GM10266 (cell line): ENCODE measurements around the gene EGR1.
"Not testable (repeated sequence)": the region's sequence is repeated elsewhere in the genome, so short reads cannot be mapped to it uniquely, and the experiment has no call there.

Source experiments
- DNase-seq: peaks from one replicate; pipeline ENCODE4 v3.0.0; 2012; ENCODE audit errors: extremely low spot score
- CTCF ChIP-seq: IDR thresholded peaks from 2 replicates; pipeline ENCODE4 v1.5.1; 2012; ENCODE audit warnings: mild to moderate bottlenecking, low read depth; ENCODE audit not compliant: control insufficient read depth, insufficient read depth; ENCODE audit errors: missing control alignments

The EGR1 gene

DNA sequence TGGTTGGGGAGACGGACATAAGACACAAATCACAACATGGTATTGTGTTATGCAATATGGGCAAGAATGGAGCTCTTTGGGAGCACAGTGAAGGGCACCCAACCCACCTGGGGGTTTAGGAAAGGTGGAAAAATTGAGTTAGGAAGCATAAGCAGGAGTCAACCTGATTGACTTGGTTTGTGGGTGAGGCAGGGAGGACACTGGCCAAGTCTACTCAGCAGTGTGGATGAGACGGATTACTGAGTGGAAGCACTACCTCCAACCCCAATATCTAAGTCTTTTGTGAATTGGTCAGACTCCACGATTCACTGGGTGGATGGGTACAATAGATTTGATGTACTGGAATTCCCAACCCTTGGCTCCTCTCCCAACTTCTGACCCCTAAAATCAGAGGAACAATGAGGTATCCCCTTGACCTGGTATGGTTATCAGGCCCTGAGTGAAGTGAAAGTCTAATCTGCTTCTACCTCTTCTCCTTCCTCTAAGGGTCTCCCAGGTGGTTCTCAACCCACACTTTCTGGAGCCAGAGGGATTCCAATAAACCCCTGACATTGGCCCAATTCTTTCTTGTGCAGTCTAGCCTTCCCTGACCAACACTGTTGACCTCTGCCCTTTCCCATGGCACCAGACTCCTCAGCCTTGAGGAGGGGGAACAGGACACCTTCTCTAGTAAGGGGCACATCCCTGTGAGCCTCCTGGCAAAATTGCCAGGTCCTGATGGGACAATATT, 5.2 kb downstream of the EGR1 start:
- no peak for DNase-seq
- no peak for TF ChIP-seq CTCF

- DNase-seq, result no peak
- TF ChIP-seq CTCF, result no peak
Observed at GRCh38 chr5:138471052-138471361, 5.7 kb downstream of the EGR1 start.

DNA sequence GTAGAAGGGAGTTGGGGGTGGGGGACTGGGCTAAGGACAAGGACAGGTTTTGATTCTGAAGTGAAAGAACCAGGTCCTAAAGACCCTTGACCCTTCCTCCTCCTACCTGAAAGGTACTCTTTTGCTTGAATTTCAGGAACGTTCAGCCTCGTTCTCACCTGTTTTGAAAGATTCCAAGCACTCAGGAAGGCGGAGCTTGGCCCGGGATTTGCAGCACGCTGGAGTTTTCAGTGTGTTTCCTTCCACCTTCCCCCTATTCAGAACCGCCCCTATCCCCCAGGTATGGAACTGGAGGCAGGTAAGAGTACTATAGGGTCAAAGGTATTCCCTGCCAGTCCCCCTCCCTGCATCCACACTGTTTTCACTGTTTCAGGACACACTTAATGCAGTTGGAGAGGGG, 7.1 kb downstream of the EGR1 start:
- TF ChIP-seq CTCF, result no peak
- DNase-seq, result no peak

DNA sequence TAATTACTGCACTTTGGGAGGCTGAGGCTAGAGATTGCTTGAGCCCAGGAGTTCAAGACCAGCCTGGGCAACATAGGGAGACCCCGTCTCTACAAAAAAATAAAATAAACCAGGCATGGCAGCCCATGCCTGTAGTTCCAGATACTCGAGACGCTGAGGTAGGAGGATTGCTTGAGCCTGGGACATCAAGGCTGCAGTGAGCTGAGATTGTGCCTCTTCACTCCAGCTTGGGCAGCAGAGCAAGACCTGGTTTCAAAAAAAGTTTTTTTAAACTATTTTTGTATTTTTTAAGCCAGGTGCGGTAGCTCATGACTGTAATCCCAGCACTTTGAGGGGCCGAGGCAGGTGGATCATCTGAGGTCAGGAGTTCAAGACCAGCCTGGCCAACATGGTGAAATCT, 7.9 kb downstream of the EGR1 start:
- not testable (repeated sequence) for DNase-seq

DNA sequence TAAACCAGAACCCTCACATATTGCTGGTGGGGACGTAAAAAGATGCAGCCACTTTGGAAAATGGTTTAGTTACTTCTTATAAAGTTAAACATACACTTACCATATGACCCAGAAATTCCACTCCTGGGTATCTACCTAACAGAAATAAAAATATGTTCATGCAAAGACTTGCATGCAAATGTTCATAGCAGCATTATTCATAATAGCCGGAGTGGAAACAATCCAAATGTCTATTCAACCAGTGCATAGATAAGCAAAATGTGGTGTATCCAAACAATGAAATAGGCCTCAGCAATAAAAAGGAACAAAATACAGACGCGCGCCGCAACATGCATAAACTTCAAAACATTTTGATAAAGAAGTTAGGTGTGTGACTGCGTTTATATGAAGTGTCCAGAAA, 11.6 kb downstream of the EGR1 start:
- no peak for DNase-seq
- TF ChIP-seq CTCF, result no peak

DNA sequence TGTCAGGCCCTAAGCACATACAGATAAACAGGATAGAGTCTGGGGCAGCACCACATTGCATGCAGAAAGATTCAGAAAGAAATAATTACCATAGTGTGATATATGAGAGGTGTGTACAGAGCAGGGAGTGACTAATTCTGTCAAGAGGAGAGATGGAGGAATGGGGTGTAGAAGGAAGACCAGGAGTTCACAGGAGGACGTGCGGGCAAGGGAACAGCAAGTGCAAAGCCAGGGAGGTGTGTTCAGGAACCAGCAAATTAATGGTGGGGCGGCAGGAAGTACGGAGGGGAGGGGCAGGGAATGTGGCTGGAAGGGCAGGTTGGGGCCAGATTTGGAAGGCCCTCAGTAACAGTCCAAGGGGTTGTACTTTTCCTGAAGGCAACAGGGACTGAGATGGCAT, 17.4 kb downstream of the EGR1 start:
- no peak for TF ChIP-seq CTCF

GRCh38 chr5:138488481-138488945, 23.2 kb downstream of the EGR1 start:
- TF ChIP-seq CTCF, result no peak

More for the DNA sequence above, 17.4 kb downstream of the EGR1 start:
- DNase-seq, result no peak

DNA sequence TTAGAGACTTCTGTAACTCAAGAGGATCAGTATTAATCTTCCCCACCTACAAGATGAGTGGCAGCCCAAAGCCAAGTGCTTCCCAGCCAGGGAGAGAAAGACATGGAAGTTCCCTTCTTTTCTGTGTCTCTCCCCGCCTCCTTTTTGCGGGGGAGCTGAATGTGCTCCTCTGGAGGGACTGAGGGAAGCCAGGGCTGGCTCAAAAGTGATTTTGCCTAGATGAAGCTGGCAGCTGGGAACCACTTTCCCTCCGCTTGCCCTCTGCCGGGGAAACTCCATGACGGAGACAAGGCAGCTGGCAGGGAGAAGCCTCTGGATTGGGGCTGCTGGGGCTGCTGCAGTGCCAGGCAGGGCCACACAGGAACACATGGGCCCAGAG, 24.4 kb downstream of the EGR1 start:
- no peak for TF ChIP-seq CTCF
- no peak for DNase-seq

More at GRCh38 chr5:138488481-138488945, 23.2 kb downstream of the EGR1 start:
- no peak for DNase-seq
